ENCODE data around the gene STX2. TPM values are rescaled to one million over a fixed set of nuclear protein-coding genes. Genes with fewer than 3 reads are reported as not detected.
"Not testable (repeated sequence)": the region's sequence is repeated elsewhere in the genome, so short reads cannot be mapped to it uniquely, and the experiment has no call there.

Gene STX2
- total RNA-seq, 1 donor: 58.3 TPM

- peak; percentile 50 for TF ChIP-seq CTCF (IDR thresholded peaks at IDR 0.05; ENCODE audit: insufficient read depth, low read depth, low read length)
- peak; percentile 32 for DNase-seq (ENCODE audit: low read depth)
- H3K4me3 ChIP-seq (ENCODE audit: low read depth, low read length): no peak overlapping the region
Observed at GRCh38 chr12:130761537-130762318, 77.3 kb downstream of the STX2 start.

GRCh38 chr12:130754234-130754901 is 84.7 kb downstream of the STX2 start:
- no peak for DNase-seq (ENCODE audit: low read depth)
- no peak for TF ChIP-seq CTCF (IDR thresholded peaks at IDR 0.05; ENCODE audit: insufficient read depth, low read depth, low read length)
- no peak overlapping the region for H3K4me3 ChIP-seq (ENCODE audit: low read depth, low read length)

- TF ChIP-seq CTCF (IDR thresholded peaks at IDR 0.05; ENCODE audit: insufficient read depth, low read depth, low read length): no peak
- no peak for DNase-seq (ENCODE audit: low read depth)
- no peak overlapping the region for H3K4me3 ChIP-seq (ENCODE audit: low read depth, low read length)
Observed at GRCh38 chr12:130752692-130753230, 86.3 kb downstream of the STX2 start.

GRCh38 chr12:130752037-130752436 is 87.0 kb downstream of the STX2 start:
- not testable (repeated sequence) for H3K4me3 ChIP-seq (ENCODE audit: low read depth, low read length); DNase-seq (ENCODE audit: low read depth)

- no peak for DNase-seq (ENCODE audit: low read depth)
- no peak overlapping the region for H3K4me3 ChIP-seq (ENCODE audit: low read depth, low read length)
- no peak for TF ChIP-seq CTCF (IDR thresholded peaks at IDR 0.05; ENCODE audit: insufficient read depth, low read depth, low read length)
Observed at GRCh38 chr12:130748786-130749185, 90.3 kb downstream of the STX2 start.

GRCh38 chr12:130747867-130748740 is 90.9 kb downstream of the STX2 start:
- no peak overlapping the region for H3K4me3 ChIP-seq (ENCODE audit: low read depth, low read length)
- TF ChIP-seq CTCF (IDR thresholded peaks at IDR 0.05; ENCODE audit: insufficient read depth, low read depth, low read length): peak; percentile 83
- peak; percentile 50 for DNase-seq (ENCODE audit: low read depth)
